Measurements from ENCODE around the gene LIAS. TPM values are rescaled to one million over a fixed set of nuclear protein-coding genes. Genes with fewer than 3 reads are reported as not detected.

LIAS gene
- total and polyA plus RNA-seq, 3 donors from 2014 or later, result 24.0 to 59.0 (median 31.1) TPM

- intact Hi-C loops (cut with DNase I; ENCODE audit: low total_unique reads), result no loop called here
- H3K4me3 ChIP-seq, result no peak overlapping the region
- no peak for DNase-seq
- WGBS, 2 donors, result 31 to 43% methylated on average over 2 of the region's 2 CpGs
- peak overlapping the region in 1 of 2 donors; percentile 5 for H3K27ac ChIP-seq
- TF ChIP-seq CTCF (IDR thresholded peaks at IDR 0.05), result no peak
- peaks cover under 1% of the 10 kb centered on the region for H3K4me1 ChIP-seq
- H3K36me3 ChIP-seq (ENCODE audit: low read depth, missing control alignments), result no peaks in the 10 kb centered on the region
- H3K27me3 ChIP-seq, result no peaks in the 10 kb centered on the region
- H3K9me3 ChIP-seq, result no peaks in the 10 kb centered on the region
Measured at GRCh38 chr4:39464886-39465501, 6.1 kb downstream of the LIAS start.

GRCh38 chr4:39466747-39467146 lies 7.9 kb downstream of the LIAS start:
- H3K36me3 ChIP-seq (ENCODE audit: low read depth, missing control alignments), result no peaks in the 10 kb centered on the region
- no peak overlapping the region for H3K4me3 ChIP-seq
- no peaks in the 10 kb centered on the region for H3K27me3 ChIP-seq
- no peak for DNase-seq
- H3K4me1 ChIP-seq, result no peaks in the 10 kb centered on the region
- H3K9me3 ChIP-seq, result no peaks in the 10 kb centered on the region
- intact Hi-C loops (cut with DNase I; ENCODE audit: low total_unique reads), result no loop called here
- TF ChIP-seq CTCF (IDR thresholded peaks at IDR 0.05), result no peak
- no peak for TF ChIP-seq POLR2A (IDR thresholded peaks at IDR 0.05)
- 79 to 85% methylated on average over 4 of the region's 4 CpGs for WGBS, 2 donors
- no peak overlapping the region for H3K27ac ChIP-seq

- Histone ChIP-seq H3K27me3 (no peaks in the 10 kb centered on the region), H3K4me3 (no peak overlapping the region), H3K9me3 (no peaks in the 10 kb centered on the region), H3K27ac (no peak overlapping the region), H3K36me3 (ENCODE audit: low read depth, missing control alignments) (no peaks in the 10 kb centered on the region), H3K4me1 (no peaks in the 10 kb centered on the region)
- intact Hi-C loops (cut with DNase I; ENCODE audit: low total_unique reads), result no loop called here
- no peak for TF ChIP-seq CTCF (IDR thresholded peaks at IDR 0.05)
- TF ChIP-seq POLR2A (IDR thresholded peaks at IDR 0.05), result no peak
- DNase-seq, result no peak
- 85 to 95% methylated on average over 4 of the region's 4 CpGs for WGBS, 2 donors
Measured at GRCh38 chr4:39467464-39467863, 8.6 kb downstream of the LIAS start.

GRCh38 chr4:39469429-39470077 lies 10.7 kb downstream of the LIAS start:
- H3K9me3 ChIP-seq, result no peaks in the 10 kb centered on the region
- no peaks in the 10 kb centered on the region for H3K27me3 ChIP-seq
- peak; percentile 86 to 96 (median 86) for TF ChIP-seq CTCF (IDR thresholded peaks at IDR 0.05)
- no peak for TF ChIP-seq POLR2A (IDR thresholded peaks at IDR 0.05)
- no peaks in the 10 kb centered on the region for H3K36me3 ChIP-seq (ENCODE audit: low read depth, missing control alignments)
- WGBS, 2 donors, result 64 to 76% methylated on average over 4 of the region's 4 CpGs
- H3K27ac ChIP-seq, result peak overlapping the region; percentile 28 to 36
- DNase-seq, result peak; percentile 75
- no peak overlapping the region for H3K4me3 ChIP-seq
- intact Hi-C loops (cut with DNase I; ENCODE audit: low total_unique reads), result loop anchor here (5.0 kb wide), 1 partner anchor 508 kb away; the partner anchor contains the start of gene PDS5A
- H3K4me1 ChIP-seq, result no peaks in the 10 kb centered on the region

Data from testis (tissue), 3 donors.